HCT116 (cell line): ENCODE measurements around the gene PGAP6. TPM values are rescaled to one million over a fixed set of nuclear protein-coding genes. Genes with fewer than 3 reads are reported as not detected.

Experiments
- ATAC-seq: fragments of 200-7000 bp; cut with Tn5 transposase; 2 replicates; pipeline ENCODE4 v1.9.1; 2020; ENCODE audit warnings: mild to moderate bottlenecking, moderate library complexity
- BruUV-seq: library from RNA; stranded (reverse); fragments of 400-500 nt; replicated peaks from 2 replicates; lab custom pipeline; 2021; lab: Mats Ljungman, UMichigan
- CTCF ChIA-PET: fragments of 300-600 bp; sonication (Branson Sonifier 250); formaldehyde crosslinking; loops from one replicate; lab custom pipeline; 2021; ENCODE audit warnings: antibody characterized with exemption; lab: Charles Lee
- POLR2A ChIA-PET: fragments of 300-600, 350-600 bp; sonication (Branson Sonifier 250); formaldehyde crosslinking; loops from one replicate; lab custom pipeline; 2021; ENCODE audit warnings: antibody characterized with exemption; lab: Charles Lee
- RAD21 ChIA-PET, 2 experiments: fragments of 300-600 bp; sonication (Branson Sonifier 250); formaldehyde crosslinking; loops; one replicate each; lab custom pipeline; 2023; ENCODE audit warnings: low total read pairs in 2 of 2; ENCODE audit not compliant: uncharacterized antibody in 2 of 2, unreplicated experiment in 2 of 2, low non-redundant PET in 1 of 2; lab: Charles Lee
- DNase-seq: peaks from one replicate; pipeline ENCODE4 v3.0.0-alpha.2; 2010; ENCODE audit warnings: low read depth, low spot score
- H2AFZ ChIP-seq: fragments of 200-600 bp; shearing (Covaris generic), sonication (generic); 2 replicates; pipeline ENCODE4 v1.6.1; 2017; ENCODE audit warnings: low read depth, mixed run types, mixed read lengths, antibody characterized with exemption, low read length; ENCODE audit not compliant: poor library complexity, severe bottlenecking
- H3K27ac ChIP-seq: 2 replicates; pipeline ENCODE4 v1.5.1; 2012; ENCODE audit warnings: low read depth, low read length
- H3K27me3 ChIP-seq: fragments of 200-600 bp; sonication (generic); 2 replicates; pipeline ENCODE4 v1.6.1; 2016; ENCODE audit warnings: mixed run types, low read length, mixed read lengths; ENCODE audit not compliant: insufficient read depth
- H3K36me3 ChIP-seq, 2 experiments: fragments of 200-500 bp in 1 of 2; fragments of 200-600 bp in 1 of 2; sonication (Bioruptor generic) in 1 of 2; sonication (generic) in 1 of 2; 2 replicates each; pipeline versions ENCODE4 v1.5.1 to v1.6.1; 2014 to 2016; ENCODE audit warnings: low read length in 2 of 2, inconsistent platforms in 1 of 2, mixed read lengths in 1 of 2, mixed run types in 1 of 2; ENCODE audit not compliant: insufficient read depth in 2 of 2, control insufficient read depth in 1 of 2
- H3K4me1 ChIP-seq, 2 experiments: fragments of 200-600 bp in 1 of 2; sonication (generic) in 1 of 2; 2 replicates each; pipeline versions ENCODE4 v1.5.1 to v1.6.1; 2012 to 2017; ENCODE audit warnings: low read length in 2 of 2, inconsistent platforms in 1 of 2, mild to moderate bottlenecking in 1 of 2, mixed read lengths in 1 of 2, mixed run types in 1 of 2, moderate library complexity in 1 of 2; ENCODE audit not compliant: insufficient read depth in 2 of 2, control insufficient read depth in 1 of 2
- H3K4me2 ChIP-seq: fragments of 200-600 bp; sonication (generic); 2 replicates; pipeline ENCODE4 v1.6.1; 2017; ENCODE audit warnings: mixed run types, low read length, mixed read lengths
- H3K4me3 ChIP-seq, 2 experiments: fragments of 200-600 bp in 1 of 2; sonication (generic) in 1 of 2; replicated peaks in 1 of 2; 2 replicates each; pipeline ENCODE4 v1.5.1; 2011 to 2016; ENCODE audit warnings: low read length in 2 of 2, control low read depth in 1 of 2, low read depth in 1 of 2, mild to moderate bottlenecking in 1 of 2, mixed read lengths in 1 of 2, mixed run types in 1 of 2
- H3K79me2 ChIP-seq: fragments of 200-600 bp; sonication (generic); 2 replicates; pipeline ENCODE4 v1.6.1; 2017; ENCODE audit warnings: mild to moderate bottlenecking, mixed run types, low read length, moderate library complexity, mixed read lengths; ENCODE audit not compliant: insufficient read depth
- H3K9ac ChIP-seq: fragments of 200-600 bp; sonication (generic); 2 replicates; pipeline ENCODE4 v1.6.1; 2016; ENCODE audit warnings: low read length, mixed read lengths
- H3K9me2 ChIP-seq: fragments of 200-600 bp; sonication (generic), shearing (Covaris generic); 2 replicates; pipeline ENCODE4 v1.6.1; 2017; ENCODE audit warnings: mixed run types, mild to moderate bottlenecking, moderate library complexity; ENCODE audit not compliant: insufficient read depth
- H3K9me3 ChIP-seq, 2 experiments: fragments of 200-500 bp in 1 of 2; fragments of 200-600 bp in 1 of 2; sonication (Bioruptor generic) in 1 of 2; sonication (generic) in 1 of 2; 2 replicates each; pipeline ENCODE4 v1.6.1; 2014 to 2017; ENCODE audit warnings: low read length in 2 of 2, mixed read lengths in 2 of 2, inconsistent platforms in 1 of 2, low read depth in 1 of 2, mild to moderate bottlenecking in 1 of 2, mixed run types in 1 of 2, moderate library complexity in 1 of 2; ENCODE audit not compliant: control insufficient read depth in 1 of 2, insufficient read depth in 1 of 2
- H4K20me1 ChIP-seq: fragments of 200-600 bp; sonication (generic), shearing (Covaris generic); 2 replicates; pipeline ENCODE4 v1.6.1; 2017; ENCODE audit warnings: mixed run types, mild to moderate bottlenecking, moderate library complexity; ENCODE audit not compliant: insufficient read depth
- CBX3 ChIP-seq: IDR thresholded peaks from 2 replicates; pipeline ENCODE4 v1.6.1; 2012; ENCODE audit warnings: low read depth
- CEBPB ChIP-seq: IDR thresholded peaks from 2 replicates; pipeline ENCODE4 v1.6.1; 2012; ENCODE audit warnings: low read depth
- CTCF ChIP-seq, 3 experiments: fragments of 200-600 bp in 1 of 3; sonication (generic) in 1 of 3; IDR thresholded peaks in 2 of 3; conservative IDR thresholded peaks in 1 of 3; 2 replicates each; pipeline ENCODE4 v1.5.1; 2012 to 2017; ENCODE audit warnings: low read depth in 2 of 3, low read length in 2 of 3, antibody characterized with exemption in 1 of 3, borderline replicate concordance in 1 of 3, control low read depth in 1 of 3, mild to moderate bottlenecking in 1 of 3, mixed read lengths in 1 of 3, mixed run types in 1 of 3, moderate library complexity in 1 of 3; ENCODE audit not compliant: insufficient read depth in 1 of 3
- EGR1 ChIP-seq: IDR thresholded peaks from 2 replicates; pipeline ENCODE4 v1.6.1; 2012; ENCODE audit warnings: low read depth
- JUND ChIP-seq: IDR thresholded peaks from 2 replicates; pipeline ENCODE4 v1.6.1; 2012
- MAX ChIP-seq: IDR thresholded peaks from 2 replicates; pipeline ENCODE4 v1.6.1; 2012
- POLR2A ChIP-seq: IDR thresholded peaks from 2 replicates; pipeline ENCODE4 v1.7.0; 2011; ENCODE audit warnings: borderline replicate concordance; ENCODE audit not compliant: insufficient read depth, insufficient read length; ENCODE audit errors: extremely low read depth
- POLR2AphosphoS5 ChIP-seq: IDR thresholded peaks from 2 replicates; pipeline ENCODE4 v1.6.1; 2011; ENCODE audit warnings: mild to moderate bottlenecking, low read depth, low read length, moderate library complexity
- RAD21 ChIP-seq: IDR thresholded peaks from 2 replicates; pipeline ENCODE4 v1.6.1; 2012; ENCODE audit warnings: low read depth, mild to moderate bottlenecking
- SRF ChIP-seq: IDR thresholded peaks from 2 replicates; pipeline ENCODE4 v1.6.1; 2012; ENCODE audit warnings: low read depth
- intact Hi-C: fragments of 100-400 bp; cut with micrococcal nuclease; formaldehyde crosslinking; loops from 2 replicates; pipeline ENCODE4 v1.10.0; 2022
- total RNA-seq: library from RNA; stranded (reverse); gene quantifications from one replicate; pipeline ENCODE4 v1.2.1, GENCODE V29; 2021; ENCODE audit not compliant: unreplicated experiment

Gene PGAP6
- total RNA-seq, 1 experiment from 2014 or later = 35.4 TPM

- POLR2A ChIA-PET = no interaction called here
- BruUV-seq = no TSS peak
These were observed 36.0 kb downstream of the PGAP6 start for GRCh38 chr16:345772-346171.

More at GRCh38 chr16:345772-346171, 36.0 kb downstream of the PGAP6 start:
- Histone ChIP-seq H3K79me2 (peaks cover 82% of the 10 kb centered on the region), H3K27ac (no peak overlapping the region), H3K36me3 (peaks cover 0 to 11% of the 10 kb centered on the region in 2 experiments; a peak in 1 of 4 replicates), H3K9me2 (no peaks in the 10 kb centered on the region), H3K9me3 (no peaks in the 10 kb centered on the region), H2AFZ (no peak overlapping the region), H3K27me3 (no peaks in the 10 kb centered on the region), H3K4me3 (no peak overlapping the region), H3K9ac (no peak overlapping the region), H3K4me1 (no peaks in the 10 kb centered on the region), H3K4me2 (no peak overlapping the region), H4K20me1 (no peaks in the 10 kb centered on the region)
- RAD21 ChIA-PET = no interaction called here
- CTCF ChIA-PET = no interaction called here
- intact Hi-C loops = no loop called here
- ATAC-seq = no peak
- DNase-seq = no peak
- TF ChIP-seq SRF (no peak), CEBPB (no peak), CTCF (IDR thresholded peaks at IDR 0.05 in 2 of 3, conservative IDR thresholded peaks at IDR 0.05 in 1 of 3; ENCODE audit: borderline replicate concordance in 1 of 3, insufficient read depth in 1 of 3, low read depth in 2 of 3, low read length in 2 of 3) (no peak), RAD21 (no peak), CBX3 (no peak), POLR2AphosphoS5 (no peak), POLR2A (no peak), MAX (no peak), JUND (no peak), EGR1 (no peak)
